HG03342 (cell line): ENCODE data around the gene ATP11C.
"Not testable (repeated sequence)": the region's sequence is repeated elsewhere in the genome, so short reads cannot be mapped to it uniquely, and the experiment has no call there.

Experiments
- ATAC-seq: cut with Tn5 transposase; IDR thresholded peaks from one replicate; pipeline ENCODE4 v1.9.1; 2021; ENCODE audit warnings: mild to moderate bottlenecking, moderate library complexity; ENCODE audit not compliant: unreplicated experiment

Gene ATP11C

GRCh38 chrX:139864640-139865039 is 68.2 kb downstream of the ATP11C start:
- no peak for ATAC-seq

DNA sequence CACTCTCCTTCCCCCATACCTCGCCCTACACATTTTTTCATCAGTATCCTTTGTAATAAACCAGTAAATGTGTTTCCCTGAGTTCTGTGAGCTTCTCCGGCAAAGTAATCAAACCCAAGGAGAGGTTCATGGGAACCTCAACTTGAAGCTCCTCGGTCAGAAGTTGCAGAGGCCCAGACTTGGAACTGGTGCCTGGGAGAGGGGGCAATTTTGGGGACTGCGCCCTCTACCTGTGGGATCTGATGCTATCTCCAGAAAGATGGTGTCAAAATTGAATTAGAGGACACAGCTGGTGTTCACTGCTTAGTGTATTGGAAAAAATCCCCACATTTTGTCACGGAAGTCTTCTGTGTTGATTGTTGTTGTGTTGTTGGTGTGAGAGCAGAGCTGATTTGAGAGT is 70.6 kb downstream of the ATP11C start:
- ATAC-seq = no peak

DNA sequence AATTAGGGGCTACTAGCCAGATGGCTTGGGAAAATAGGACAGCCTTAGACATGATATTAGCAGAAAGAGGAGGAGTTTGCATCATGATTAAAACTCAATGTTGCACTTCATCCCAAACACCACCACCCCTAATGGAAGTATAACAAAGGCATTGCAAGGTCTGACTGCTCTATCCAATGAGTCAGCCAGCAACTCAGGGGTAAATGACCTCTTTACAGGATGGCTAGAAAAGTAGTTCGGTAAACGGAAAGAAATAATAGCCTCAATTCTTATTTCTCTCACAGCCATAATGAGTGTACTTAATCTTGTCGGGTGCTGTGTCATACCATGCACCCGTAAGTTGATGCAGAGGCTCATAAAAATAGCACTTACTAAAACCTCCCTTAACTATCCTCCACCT is 76.0 kb downstream of the ATP11C start:
- not testable (repeated sequence) for ATAC-seq

DNA sequence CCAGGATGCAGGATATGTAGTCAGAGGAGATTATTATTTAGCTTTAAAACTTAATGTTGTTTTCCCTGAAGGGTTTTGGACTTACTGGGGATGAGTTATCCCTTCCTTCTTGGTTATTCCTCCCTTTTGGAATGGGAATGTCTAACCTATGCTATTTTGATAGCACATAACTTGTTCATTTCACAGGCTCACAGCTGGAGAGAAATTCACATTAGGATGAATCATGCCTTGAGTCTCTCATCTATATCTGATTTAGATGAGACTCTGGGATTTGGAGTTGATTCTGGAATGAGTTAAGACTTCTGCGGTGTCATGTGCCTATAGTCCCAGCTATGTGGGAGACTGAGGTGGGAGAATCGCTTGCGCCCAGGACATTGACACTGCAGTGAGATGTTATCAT is 81.1 kb downstream of the ATP11C start:
- no peak for ATAC-seq

- ATAC-seq = no peak
These were observed 81.9 kb downstream of the ATP11C start for GRCh38 chrX:139850968-139851367.

DNA sequence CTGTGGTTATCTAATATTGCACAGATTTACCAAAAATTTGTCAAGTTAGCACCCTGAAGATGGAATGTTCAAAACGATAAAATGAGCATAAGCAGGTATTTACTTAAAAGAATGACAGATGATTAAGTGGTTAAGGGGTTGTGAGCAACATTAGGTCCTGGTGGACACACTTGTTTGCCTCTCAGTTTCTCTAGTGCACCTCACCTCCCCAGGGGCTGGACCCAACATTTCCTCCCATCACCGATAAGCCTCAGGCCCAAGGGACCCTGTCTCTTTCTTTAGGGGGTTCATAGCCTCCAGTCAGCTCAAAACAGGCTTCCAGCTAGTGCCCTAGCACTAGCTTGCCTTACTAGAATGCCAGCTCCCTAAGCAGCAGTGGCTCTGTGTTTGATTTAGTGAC is 88.0 kb downstream of the ATP11C start:
- ATAC-seq = no peak

- no peak for ATAC-seq
These were observed 88.7 kb downstream of the ATP11C start for GRCh38 chrX:139844163-139844562.

- ATAC-seq = no peak
These were observed 90.3 kb downstream of the ATP11C start for GRCh38 chrX:139842326-139843185.

DNA sequence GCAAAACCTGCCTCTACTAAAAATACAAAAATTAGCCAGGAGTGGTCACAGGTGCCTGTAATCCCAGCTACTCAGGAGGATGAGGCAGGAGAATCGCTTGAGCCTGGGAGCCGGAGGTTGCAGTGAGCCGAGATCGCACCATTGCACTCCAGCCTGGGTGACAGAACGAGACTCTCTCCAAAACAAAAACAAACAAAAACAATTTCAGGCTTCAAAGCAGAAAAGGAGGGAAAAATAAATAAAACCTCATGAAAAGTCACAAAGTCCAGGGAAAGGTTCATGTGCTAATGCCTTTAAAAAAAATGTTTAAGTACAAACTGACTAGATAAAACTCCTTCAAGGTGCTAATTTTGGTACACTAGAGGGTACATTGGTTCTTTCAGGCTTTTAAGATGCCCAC is 96.5 kb downstream of the ATP11C start:
- not testable (repeated sequence) for ATAC-seq

GRCh38 chrX:139834879-139835278 is 98.0 kb downstream of the ATP11C start:
- no peak for ATAC-seq

GRCh38 chrX:139832718-139833309 is 100.0 kb downstream of the ATP11C start:
- no peak for ATAC-seq

DNA sequence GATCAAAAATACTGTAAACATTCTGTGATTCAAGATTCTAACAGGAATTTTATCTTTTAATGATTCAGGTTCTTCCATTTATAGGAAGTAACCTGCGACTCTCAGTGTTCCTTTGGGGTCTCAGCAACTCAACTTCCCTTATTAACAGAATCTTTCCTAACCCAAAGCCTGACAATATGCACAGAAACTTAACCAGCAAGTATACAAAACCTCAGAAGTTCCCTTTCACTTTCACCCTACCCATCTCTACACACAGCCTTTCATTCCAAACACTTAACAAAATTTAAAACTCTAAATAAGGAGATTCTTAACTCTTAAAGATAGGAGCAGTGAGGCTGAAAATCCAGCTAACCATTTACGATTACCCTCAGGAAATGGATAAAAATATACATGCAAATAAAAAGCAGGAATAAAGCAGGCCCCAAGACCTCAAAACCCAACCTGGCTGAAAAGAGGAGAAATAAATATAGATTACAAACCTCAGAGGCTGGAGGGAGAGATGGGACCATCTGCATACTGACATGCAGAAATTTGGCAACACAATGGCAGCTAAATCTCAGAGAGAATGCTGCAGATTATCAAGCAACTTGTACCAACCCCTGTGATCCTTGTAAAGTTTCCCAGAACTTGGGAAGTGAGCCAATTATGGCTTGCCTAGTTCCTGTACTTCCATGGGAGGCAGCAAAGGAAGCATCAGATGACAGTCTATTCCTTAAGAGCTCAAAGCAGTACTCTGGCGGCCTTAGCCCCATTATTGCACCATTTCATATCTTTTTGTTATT is 101.0 kb downstream of the ATP11C start:
- ATAC-seq = peak; percentile 81

DNA sequence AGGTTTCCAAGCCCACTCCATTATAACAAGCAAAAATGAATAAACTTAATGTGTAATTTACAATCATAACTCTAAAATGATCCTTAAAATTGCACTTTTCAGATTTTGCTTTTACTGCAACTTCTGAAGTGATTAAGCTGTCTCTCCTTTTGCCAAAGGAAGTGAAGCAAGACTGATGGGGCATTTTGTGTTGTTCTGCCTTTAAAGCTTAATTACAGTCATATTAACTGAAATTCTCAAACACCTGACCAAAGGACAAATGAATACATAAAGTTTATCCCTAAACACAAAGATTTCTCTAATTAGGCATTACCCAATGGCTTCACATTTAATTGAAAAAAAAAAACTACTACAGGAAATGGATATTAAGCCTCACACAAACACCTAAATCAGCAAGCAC is 101.8 kb downstream of the ATP11C start:
- ATAC-seq = no peak

- no peak for ATAC-seq
These were observed 104.0 kb downstream of the ATP11C start for GRCh38 chrX:139828830-139829229.

- ATAC-seq = peak; percentile 43
These were observed 104.8 kb downstream of the ATP11C start for GRCh38 chrX:139828033-139828432.

DNA sequence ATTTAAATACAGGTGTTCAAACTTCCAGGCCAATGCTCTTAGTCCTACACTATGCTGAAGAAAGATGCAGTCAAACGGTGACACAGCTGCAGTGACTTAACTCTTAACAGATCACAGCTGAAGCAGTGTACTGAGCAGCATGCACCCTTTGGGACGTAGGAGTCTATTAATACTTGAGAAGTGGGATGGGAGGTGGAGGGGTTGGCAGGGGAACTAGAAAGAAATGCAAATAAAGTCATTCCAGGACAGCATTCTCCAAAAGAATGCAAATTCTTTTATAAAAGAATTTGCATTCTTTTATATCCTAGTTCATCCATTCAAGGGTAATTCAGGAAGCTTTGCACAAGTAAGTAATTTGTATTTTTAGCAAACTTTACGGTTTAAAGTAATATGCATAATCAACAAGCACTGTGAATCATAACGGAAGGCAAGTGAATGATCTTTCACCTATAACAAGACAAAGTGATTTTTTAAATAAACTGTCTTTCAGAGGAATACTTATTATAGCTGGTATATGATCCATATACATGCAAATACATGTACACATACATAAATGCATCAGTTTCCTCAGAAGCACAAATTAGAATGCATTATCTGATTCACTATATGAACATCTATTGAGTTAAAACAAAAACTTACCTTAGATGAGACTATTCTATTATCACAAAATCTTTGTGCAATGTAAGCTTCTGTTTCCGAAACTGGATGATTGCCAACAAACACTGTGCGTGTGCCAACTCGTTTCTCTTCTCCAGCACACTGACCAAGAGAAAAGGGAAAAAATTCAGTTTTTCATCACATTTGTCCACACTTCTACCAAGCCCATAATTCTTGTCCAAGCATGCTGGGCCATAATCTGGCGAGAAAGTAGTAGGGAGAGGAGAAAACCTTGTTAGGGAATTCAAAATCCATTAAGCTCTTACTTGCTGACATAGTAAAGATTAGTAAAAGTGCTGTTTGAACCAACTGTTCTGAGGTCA is 106.5 kb downstream of the ATP11C start:
- ATAC-seq = no peak

DNA sequence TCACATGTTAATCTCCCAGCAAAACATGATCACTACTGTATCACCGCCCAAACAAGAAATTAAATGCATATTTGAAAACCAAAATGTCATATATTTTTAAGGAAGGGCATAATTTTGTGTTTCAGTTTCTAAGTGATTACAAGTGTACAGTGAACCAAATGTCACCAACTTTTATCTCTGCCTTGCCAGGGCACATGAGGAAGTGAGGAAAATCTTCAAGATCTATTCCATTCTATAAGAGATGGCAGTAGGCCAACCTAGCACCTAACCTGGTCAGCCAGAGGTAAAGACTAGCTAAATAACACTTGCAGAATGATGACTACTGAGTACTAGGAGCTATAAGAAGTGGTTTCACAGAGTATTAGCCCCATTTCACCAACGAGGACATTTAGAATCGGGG is 107.2 kb downstream of the ATP11C start:
- ATAC-seq = no peak

GRCh38 chrX:139823806-139824205 is 109.0 kb downstream of the ATP11C start:
- ATAC-seq = no peak

- ATAC-seq = no peak
These were observed 112.4 kb downstream of the ATP11C start for GRCh38 chrX:139820358-139820984.

GRCh38 chrX:139816204-139816603 is 116.6 kb downstream of the ATP11C start:
- ATAC-seq = no peak
